HEK293T (cell line): ENCODE measurements around the gene NOP10.

Source experiments
- CTCF ChIA-PET: fragments of 350-600 bp; formaldehyde crosslinking; extraction: SDS; loops from one replicate; lab custom pipeline; 2021; ENCODE audit warnings: antibody characterized with exemption, inconsistent platforms; lab: Yijun Ruan, JAX
- POLR2A ChIA-PET: fragments of 350-600 bp; formaldehyde crosslinking; extraction: SDS; loops from one replicate; lab custom pipeline; 2020; ENCODE audit warnings: antibody characterized with exemption, inconsistent platforms; lab: Yijun Ruan, JAX
- DNase-seq: peaks from one replicate; pipeline ENCODE4 v3.0.0; 2012; ENCODE audit warnings: mixed read lengths; ENCODE audit errors: extremely low spot score
- ARNT ChIP-seq: fragments of 450-650 bp; IDR thresholded peaks from 2 replicates; pipeline ENCODE4 v1.6.1; 2017; ENCODE audit warnings: mild to moderate bottlenecking
- BHLHE40 ChIP-seq: fragments of 450-650 bp; IDR thresholded peaks from 2 replicates; pipeline ENCODE4 v1.6.1; 2016; ENCODE audit warnings: mild to moderate bottlenecking, moderate library complexity, borderline replicate concordance
- CTBP1 ChIP-seq: fragments of 450-650 bp; IDR thresholded peaks from 2 replicates; pipeline ENCODE4 v1.6.1; 2016; ENCODE audit warnings: borderline replicate concordance
- ELF4 ChIP-seq: fragments of 450-650 bp; IDR thresholded peaks from 2 replicates; pipeline ENCODE4 v1.6.1; 2017; ENCODE audit warnings: antibody characterized with exemption
- FOXA1 ChIP-seq: fragments of 450-650 bp; IDR thresholded peaks from 2 replicates; pipeline ENCODE4 v1.6.1; 2016; ENCODE audit warnings: mild to moderate bottlenecking
- FOXK2 ChIP-seq: fragments of 450-650 bp; IDR thresholded peaks from 2 replicates; pipeline ENCODE4 v1.6.1; 2016; ENCODE audit warnings: mild to moderate bottlenecking
- FOXM1 ChIP-seq: fragments of 450-650 bp; IDR thresholded peaks from 2 replicates; pipeline ENCODE4 v1.6.1; 2017; ENCODE audit warnings: mild to moderate bottlenecking, borderline replicate concordance
- HDGF ChIP-seq: fragments of 450-650 bp; IDR thresholded peaks from 2 replicates; pipeline ENCODE4 v1.6.1; 2017; ENCODE audit warnings: antibody characterized with exemption, borderline replicate concordance
- L3MBTL2 ChIP-seq: fragments of 450-650 bp; conservative IDR thresholded peaks from 2 replicates; pipeline ENCODE4 v1.6.1; 2016; ENCODE audit warnings: mild to moderate bottlenecking
- LEF1 ChIP-seq: fragments of 450-650 bp; IDR thresholded peaks from 2 replicates; pipeline ENCODE4 v1.6.1; 2017; ENCODE audit warnings: mild to moderate bottlenecking, borderline replicate concordance
- NFRKB ChIP-seq: fragments of 450-650 bp; IDR thresholded peaks from 2 replicates; pipeline ENCODE4 v1.6.1; 2016; ENCODE audit warnings: mild to moderate bottlenecking, moderate library complexity
- PKNOX1 ChIP-seq: fragments of 450-650 bp; IDR thresholded peaks from 2 replicates; pipeline ENCODE4 v1.6.1; 2016
- SP1 ChIP-seq: fragments of 450-650 bp; IDR thresholded peaks from 2 replicates; pipeline ENCODE4 v1.6.1; 2017
- SUZ12 ChIP-seq: fragments of 450-650 bp; IDR thresholded peaks from 2 replicates; pipeline ENCODE4 v1.6.1; 2016; ENCODE audit warnings: mild to moderate bottlenecking
- TARDBP ChIP-seq: fragments of 450-650 bp; IDR thresholded peaks from 2 replicates; pipeline ENCODE4 v1.6.1; 2016
- ZNF384 ChIP-seq: fragments of 450-650 bp; IDR thresholded peaks from 2 replicates; pipeline ENCODE4 v1.6.1; 2016

Gene NOP10

GRCh38 chr15:34334672-34335071 is 8.3 kb downstream of the NOP10 start:
- TF ChIP-seq ELF4, result no peak
- no peak for TF ChIP-seq FOXK2
- no peak for TF ChIP-seq FOXM1
- TF ChIP-seq ARNT, result no peak
- no peak for TF ChIP-seq L3MBTL2
- TF ChIP-seq BHLHE40, result no peak
- TF ChIP-seq SP1, result no peak
- no peak for TF ChIP-seq PKNOX1
- POLR2A ChIA-PET, result no interaction called here
- no peak for DNase-seq
- CTCF ChIA-PET, result interaction anchor here (0.6 to 0.8 kb wide), 2 partner anchors 11 kb away, joined by 3 to 4 read pairs; no protein-coding TSS in a partner anchor

GRCh38 chr15:34332553-34333120 is 10.3 kb downstream of the NOP10 start:
- TF ChIP-seq BHLHE40, result no peak
- TF ChIP-seq HDGF, result no peak
- no peak for TF ChIP-seq PKNOX1
- TF ChIP-seq FOXK2, result no peak
- no peak for TF ChIP-seq LEF1
- no peak for TF ChIP-seq SP1
- no peak for TF ChIP-seq SUZ12
- no peak for DNase-seq
- POLR2A ChIA-PET, result interaction anchor here (1.0 kb wide), 1 partner anchor 14 kb away, joined by 3 read pairs; no protein-coding TSS in a partner anchor
- CTCF ChIA-PET, result no interaction called here

GRCh38 chr15:34331809-34332208 is 11.1 kb downstream of the NOP10 start:
- TF ChIP-seq BHLHE40, result no peak
- no peak for TF ChIP-seq PKNOX1
- no peak for DNase-seq
- POLR2A ChIA-PET, result no interaction called here
- CTCF ChIA-PET, result no interaction called here

GRCh38 chr15:34330279-34330678 is 12.7 kb downstream of the NOP10 start:
- TF ChIP-seq PKNOX1, result no peak
- no peak for TF ChIP-seq ZNF384
- TF ChIP-seq ARNT, result no peak
- no peak for TF ChIP-seq SUZ12
- no peak for DNase-seq
- ChIA-PET POLR2A (interaction anchor here (0.6 to 1.3 kb wide), 3 partner anchors 12 to 224 kb away, joined by 3 to 4 read pairs (median 3); no protein-coding TSS in a partner anchor), CTCF (interaction anchor here (1.1 kb wide), 1 partner anchor 121 kb away, joined by 4 read pairs; the partner anchor contains the start of gene KATNBL1)

- POLR2A ChIA-PET, result interaction anchor here (0.9 to 2.8 kb wide), 2 partner anchors 8 to 10 kb away, joined by 3 to 13 read pairs; partner anchors contain the start of gene SLC12A6
- no peak for DNase-seq
- TF ChIP-seq ELF4 (no peak), PKNOX1 (no peak), ARNT (no peak), SP1 (no peak), ZNF384 (no peak), CTBP1 (no peak), SUZ12 (no peak), FOXM1 (no peak)
- CTCF ChIA-PET, result interaction anchor here (1.1 kb wide), 1 partner anchor 120 kb away, joined by 4 read pairs; the partner anchor contains the start of gene KATNBL1
Observed at GRCh38 chr15:34329006-34329405, 13.9 kb downstream of the NOP10 start.

GRCh38 chr15:34327906-34328305 is 15.0 kb downstream of the NOP10 start:
- DNase-seq, result no peak
- ChIA-PET CTCF (no interaction called here), POLR2A (interaction anchor here (1.0 to 2.8 kb wide), 2 partner anchors 9 to 11 kb away, joined by 4 to 13 read pairs; partner anchors contain the start of gene SLC12A6)
- no peak for TF ChIP-seq FOXM1
- no peak for TF ChIP-seq LEF1
- no peak for TF ChIP-seq HDGF
- no peak for TF ChIP-seq SP1
- no peak for TF ChIP-seq FOXK2
- TF ChIP-seq PKNOX1, result no peak
- no peak for TF ChIP-seq TARDBP
- no peak for TF ChIP-seq ARNT
- no peak for TF ChIP-seq NFRKB
- TF ChIP-seq ZNF384, result no peak
- no peak for TF ChIP-seq FOXA1
- no peak for TF ChIP-seq L3MBTL2
- TF ChIP-seq SUZ12, result no peak
- no peak for TF ChIP-seq ELF4
- no peak for TF ChIP-seq CTBP1
- TF ChIP-seq BHLHE40, result no peak
